Non-pigmented ciliary epithelial cell (primary cell): ENCODE measurements around the gene RPS6KB2.
"Not testable (repeated sequence)": the region's sequence is repeated elsewhere in the genome, so short reads cannot be mapped to it uniquely, and the experiment has no call there.

Source experiments
- DNase-seq: peaks from one replicate; pipeline ENCODE4 v3.0.0-alpha.2; 2010; ENCODE audit warnings: low read depth

The RPS6KB2 gene

DNA sequence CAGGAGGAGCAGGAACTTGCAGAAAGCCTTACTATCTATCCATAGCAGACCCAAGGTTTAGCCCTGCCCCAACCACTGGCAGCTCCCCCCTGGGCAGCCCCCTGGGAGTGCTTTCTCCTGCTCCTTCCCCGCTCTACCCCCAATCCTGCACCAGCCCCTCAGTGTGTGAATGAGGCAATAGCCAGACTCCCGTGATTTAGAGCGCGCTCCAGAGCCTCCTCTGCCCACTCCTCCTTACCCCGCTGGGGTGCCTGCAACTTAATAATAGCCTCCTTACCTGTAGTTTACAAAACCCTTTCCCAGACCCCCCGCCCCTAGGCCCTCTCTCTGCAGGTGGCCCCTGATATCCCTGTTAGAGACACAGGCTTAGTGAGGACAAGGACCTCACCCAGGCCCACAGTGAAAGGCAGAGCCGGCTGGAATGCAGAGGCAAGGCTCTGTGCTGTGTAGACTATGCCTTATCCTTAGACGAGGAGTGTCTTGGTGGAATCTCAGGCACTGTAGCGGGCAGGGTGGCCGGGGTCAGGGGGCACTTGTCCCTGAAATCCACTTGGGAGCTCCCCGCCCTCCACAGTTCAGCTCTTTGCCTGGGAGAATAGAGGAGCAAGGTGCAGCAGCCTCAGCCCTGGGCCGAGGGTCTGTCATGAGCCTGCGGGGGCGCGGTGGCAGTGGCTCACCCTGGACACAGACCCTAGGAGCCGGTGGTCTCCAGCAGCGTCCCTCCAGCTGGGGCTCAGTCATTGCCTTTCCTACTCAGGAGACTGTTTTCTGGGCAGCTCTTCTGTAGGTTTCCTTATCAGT is 17.1 kb upstream of the RPS6KB2 start:
- DNase-seq = no peak

DNA sequence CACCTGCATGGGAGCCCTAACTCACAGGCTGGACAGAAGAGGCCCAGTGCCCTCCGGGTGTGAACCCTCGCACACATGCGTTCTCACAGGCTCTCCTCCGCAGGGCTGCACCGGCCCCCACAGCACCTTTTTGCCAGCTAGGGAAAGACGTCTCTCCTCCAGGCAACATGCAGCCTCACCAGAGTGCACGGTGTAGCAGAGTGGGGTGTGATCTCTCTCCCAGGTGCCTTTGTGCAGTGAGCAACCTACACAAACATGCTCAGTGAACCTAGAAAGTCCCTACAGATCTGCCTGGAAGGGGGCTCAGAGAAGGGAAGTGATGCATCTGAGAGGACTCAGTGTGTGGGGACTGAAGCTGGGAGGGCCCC is 16.5 kb upstream of the RPS6KB2 start:
- no peak for DNase-seq

GRCh38 chr11:67412495-67413179 is 15.7 kb upstream of the RPS6KB2 start:
- DNase-seq = no peak

- DNase-seq = no peak
These were observed 14.9 kb upstream of the RPS6KB2 start for GRCh38 chr11:67413266-67413849.

DNA sequence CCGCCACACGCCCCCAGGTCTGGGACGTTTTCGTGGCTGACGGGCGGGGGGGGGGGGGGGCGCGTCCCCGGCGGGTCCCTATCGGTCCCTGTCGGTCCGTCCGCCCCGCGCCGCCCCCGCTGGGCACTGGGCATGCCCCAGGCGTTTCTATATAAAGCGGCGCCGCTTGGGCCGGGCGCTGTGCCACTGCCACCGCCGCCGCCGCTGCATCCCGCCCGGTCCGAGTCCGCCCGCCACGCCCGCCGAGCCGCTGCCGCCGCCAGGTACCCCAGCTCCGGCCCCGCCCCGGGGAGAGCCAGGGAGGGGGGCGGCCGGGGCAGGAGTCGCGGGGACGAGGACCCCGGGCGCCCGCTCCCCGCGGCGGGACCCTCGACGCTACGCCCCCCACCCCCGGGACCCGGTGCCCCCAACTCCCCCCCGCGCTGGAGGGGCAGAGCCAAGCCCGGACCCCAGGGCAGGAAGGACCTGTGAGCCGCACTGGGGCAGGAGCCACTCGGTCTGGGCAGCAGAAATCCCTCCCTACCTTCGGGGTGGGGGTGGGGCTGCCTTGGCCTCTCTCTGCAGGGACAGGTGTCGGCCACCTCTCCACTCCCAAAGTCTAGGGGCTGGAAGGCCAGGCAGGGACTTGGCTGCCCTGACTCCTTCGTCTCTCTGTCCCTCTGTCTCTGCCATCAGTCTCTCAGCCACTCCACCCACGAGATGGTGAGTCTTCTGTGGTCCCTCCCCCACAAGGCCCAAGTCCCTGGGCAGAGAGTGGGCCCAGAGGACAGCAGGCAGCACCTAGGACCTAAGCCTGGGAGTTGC is 12.6 kb upstream of the RPS6KB2 start, which contains the start of gene CARNS1:
Gene CARNS1, plus strand, starts transcription at position 178 of the 804 bp plus-strand sequence. Its CDS starts 522 bp downstream, at position 700.
- DNase-seq = no peak

- DNase-seq = no peak
These were observed 11.6 kb upstream of the RPS6KB2 start for GRCh38 chr11:67416416-67417335.

DNA sequence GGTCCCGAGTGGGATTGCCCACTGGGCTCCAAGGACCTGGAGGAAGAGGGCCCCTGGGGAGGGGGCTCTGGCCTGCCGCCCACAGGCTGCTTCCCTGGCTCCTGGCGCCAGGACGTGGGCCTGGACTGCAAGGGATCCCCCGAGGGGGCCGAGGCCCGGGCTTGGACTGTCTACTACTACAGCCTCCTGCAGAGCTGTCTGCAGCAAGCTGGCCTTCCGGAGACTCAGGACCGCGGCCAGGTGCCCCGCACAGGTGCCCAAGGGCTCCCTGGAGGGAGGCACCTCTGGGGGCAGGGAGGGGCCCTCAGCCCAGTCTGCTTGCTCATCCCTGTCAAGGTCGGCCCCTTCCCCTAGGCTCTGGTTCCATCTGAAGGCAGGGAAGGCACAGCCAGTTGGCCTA is 10.9 kb upstream of the RPS6KB2 start:
- no peak for DNase-seq

DNA sequence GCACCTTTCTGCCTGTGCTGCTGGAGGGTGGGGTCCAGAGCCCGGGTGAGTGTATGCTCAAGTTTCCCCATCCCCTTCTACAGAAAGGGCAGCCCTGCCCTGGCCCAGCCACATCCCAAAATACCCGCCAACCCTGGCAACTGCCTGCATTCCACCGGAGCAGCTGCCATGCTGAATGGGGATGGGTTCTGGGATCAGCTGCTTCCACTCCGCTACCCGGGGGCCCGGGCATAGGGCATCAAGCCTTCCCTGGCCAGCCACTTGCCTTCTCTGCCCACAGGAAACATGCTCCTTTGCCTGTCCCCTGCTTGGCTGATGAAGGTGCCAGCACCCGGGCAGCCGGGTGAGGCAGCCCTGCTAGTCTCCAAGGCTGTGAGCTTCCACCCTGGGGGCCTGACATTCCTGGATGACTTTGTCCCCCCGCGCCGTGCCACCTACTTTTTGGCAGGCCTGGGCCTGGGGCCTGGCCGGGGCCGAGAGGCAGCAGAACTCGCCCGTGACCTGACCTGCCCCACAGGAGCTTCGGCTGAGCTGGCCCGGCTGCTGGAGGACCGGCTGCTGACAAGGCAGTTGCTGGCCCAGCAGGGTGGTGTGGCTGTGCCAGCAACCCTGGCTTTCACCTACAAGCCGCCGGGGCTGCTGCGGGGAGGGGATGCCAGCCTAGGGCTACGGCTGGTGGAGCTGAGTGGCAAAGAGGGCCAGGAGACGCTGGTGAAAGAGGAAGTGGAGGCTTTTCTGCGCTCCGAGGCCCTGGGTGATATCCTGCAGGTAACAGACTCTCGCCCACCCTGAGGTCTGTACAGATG is 9.6 kb upstream of the RPS6KB2 start:
- no peak for DNase-seq

DNA sequence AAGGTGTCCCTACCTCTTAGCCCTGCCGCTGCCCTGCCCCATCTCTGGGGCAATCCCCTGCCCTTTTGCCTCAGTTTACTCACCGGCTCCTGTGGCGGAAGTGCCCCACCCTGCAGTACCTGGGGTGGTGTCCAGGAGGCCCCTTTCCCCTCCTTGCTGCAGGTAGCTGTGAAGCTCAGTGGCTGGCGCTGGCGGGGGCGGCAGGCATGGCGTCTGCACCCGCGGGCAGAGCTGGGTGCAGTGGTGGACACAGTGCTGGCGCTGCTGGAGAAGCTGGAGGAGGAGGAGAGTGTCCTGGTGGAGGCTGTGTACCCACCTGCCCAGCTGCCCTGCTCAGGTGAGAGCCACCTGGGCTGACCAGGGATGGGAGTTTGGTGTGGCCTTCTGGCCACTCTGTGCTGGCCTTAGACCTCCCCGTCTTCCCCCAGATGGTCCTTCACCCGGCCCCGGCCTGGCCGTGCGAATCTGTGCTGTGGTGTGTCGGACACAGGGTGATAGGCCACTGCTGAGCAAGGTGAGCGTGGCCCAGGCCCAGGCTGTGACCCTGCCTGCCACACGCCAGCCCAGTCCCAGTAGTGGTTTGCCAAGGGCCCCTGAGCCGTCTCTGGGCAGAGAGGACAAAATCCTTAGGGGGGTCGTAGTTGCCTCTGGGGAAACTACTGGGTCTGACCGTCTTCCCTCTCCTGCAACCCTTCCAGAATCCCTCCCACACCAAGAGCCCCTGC is 8.8 kb upstream of the RPS6KB2 start:
- DNase-seq = no peak

DNA sequence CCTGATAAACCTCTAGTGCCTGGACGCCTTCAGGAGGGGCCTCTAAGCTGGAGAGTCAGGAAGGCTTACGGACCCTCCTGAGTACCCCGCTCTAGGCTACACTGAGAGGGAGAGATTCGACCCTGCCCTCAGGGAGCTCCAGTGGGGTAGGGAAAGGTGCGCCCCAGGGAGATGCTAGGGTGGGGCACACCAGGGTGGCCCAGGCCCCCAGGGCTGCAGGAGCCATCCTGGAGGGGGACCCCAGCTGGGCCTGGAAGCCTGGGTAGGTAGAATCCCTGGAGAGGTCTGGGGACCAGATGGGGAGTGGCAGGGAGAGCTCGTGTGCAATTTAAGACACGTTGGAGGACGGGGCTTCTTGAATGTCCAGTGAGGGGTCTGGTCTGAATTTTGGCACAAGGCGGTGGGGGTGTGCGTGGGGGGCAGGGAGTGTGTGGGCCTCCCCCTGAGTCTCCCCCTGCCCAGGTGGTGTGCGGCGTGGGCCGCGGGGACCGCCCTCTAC is 8.1 kb upstream of the RPS6KB2 start:
- DNase-seq = no peak

DNA sequence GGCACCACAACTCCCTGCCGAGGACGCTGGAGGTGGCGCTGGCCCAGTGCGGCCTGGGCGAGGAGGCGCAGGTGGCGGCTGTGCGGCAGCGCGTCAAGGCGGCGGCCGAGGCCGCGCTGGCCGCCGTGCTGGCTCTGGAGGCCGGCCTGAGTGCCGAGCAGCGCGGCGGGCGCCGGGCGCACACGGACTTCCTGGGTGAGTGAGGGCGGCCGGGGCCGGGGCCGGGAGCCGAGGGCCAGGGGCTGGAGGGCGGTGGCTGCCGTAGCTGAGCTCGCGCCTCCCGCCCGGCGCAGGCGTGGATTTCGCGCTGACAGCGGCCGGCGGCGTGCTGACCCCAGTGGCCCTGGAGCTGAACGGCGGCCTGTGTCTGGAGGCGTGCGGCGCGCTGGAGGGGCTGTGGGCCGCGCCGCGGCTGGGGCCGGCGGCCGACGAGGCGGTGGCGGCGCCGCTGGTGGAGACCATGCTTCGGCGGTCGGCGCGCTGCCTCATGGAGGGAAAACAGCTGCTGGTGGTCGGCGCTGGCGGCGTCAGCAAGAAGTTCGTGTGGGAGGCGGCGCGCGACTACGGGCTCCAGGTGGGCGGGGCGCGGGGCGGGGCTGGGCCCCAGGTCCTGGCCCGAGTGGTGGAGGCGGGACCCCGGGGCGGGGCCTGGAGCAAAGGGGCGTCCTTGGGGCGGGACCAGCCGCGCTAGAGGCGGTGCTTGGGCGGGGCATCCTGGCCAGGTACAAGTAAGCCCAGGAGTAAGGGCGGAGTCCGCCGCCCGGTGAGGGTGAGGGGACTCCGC is 7.5 kb upstream of the RPS6KB2 start:
- peak; percentile 31 for DNase-seq

GRCh38 chr11:67421430-67422031 is 6.8 kb upstream of the RPS6KB2 start:
- no peak for DNase-seq

- no peak for DNase-seq
These were observed 5.4 kb upstream of the RPS6KB2 start for GRCh38 chr11:67422891-67423290.

GRCh38 chr11:67423466-67423865 is 4.8 kb upstream of the RPS6KB2 start:
- DNase-seq = no peak

DNA sequence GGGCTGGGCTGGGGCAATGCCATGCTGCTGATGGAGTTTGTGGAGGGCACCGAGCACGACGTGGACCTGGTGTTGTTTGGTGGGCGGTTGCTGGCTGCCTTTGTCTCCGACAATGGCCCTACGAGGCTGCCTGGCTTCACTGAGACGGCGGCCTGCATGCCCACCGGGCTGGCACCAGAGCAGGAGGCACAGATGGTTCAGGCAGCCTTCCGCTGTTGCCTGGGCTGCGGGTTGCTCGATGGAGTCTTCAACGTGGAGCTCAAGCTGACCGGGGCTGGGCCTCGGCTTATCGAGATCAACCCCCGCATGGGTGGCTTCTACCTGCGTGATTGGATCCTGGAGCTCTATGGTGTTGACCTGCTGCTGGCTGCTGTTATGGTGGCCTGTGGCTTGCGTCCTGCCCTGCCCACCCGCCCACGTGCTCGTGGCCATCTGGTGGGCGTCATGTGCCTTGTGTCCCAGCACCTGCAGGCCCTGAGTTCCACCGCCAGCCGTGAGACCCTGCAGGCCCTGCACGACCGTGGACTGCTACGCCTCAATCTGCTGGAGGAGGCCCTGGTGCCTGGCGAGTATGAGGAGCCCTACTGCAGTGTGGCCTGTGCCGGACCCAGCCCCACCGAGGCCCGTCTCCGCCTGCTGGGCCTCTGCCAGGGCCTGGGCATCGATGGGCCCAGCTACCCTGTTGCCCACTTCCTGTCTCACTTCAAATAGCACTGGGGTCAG is 4.2 kb upstream of the RPS6KB2 start:
- no peak for DNase-seq

- DNase-seq = not testable (repeated sequence)
These were observed 882 bp upstream of the RPS6KB2 start for GRCh38 chr11:67427364-67427859.

DNA sequence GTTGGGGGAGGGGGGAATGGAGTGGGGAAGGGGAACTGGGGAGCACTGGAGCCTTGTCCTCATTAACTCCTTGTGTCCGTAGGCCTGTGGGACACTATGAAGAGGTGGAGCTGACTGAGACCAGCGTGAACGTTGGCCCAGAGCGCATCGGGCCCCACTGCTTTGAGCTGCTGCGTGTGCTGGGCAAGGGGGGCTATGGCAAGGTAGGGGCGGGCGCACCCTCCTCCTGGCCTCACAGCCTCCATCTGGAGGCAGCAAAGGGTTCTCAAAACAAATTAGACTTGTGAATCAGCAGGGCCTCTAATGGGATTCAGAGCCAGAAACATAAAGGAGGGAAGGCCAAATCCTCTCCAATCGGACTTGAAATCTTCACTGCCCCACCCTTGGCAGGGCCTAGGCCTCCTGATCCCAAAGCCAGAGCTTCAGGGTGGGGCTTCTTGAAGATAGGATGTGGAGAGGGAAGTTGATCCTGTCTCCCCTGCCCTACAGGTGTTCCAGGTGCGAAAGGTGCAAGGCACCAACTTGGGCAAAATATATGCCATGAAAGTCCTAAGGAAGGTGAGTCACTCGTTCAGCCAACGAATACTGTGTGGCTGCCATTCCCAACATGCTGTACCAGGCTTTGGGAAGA is 859 bp downstream of the RPS6KB2 start:
- no peak for DNase-seq
